ENCODE data around the gene FARP2. TPM values are rescaled to one million over a fixed set of nuclear protein-coding genes. Genes with fewer than 3 reads are reported as not detected.

Gene FARP2
- total RNA-seq, 1 experiment from 2014 or later = 37.2 TPM

- CTCF ChIA-PET = no interaction called here
- Histone ChIP-seq H3K36me3 (ENCODE audit: control insufficient read depth, insufficient read depth, low read length) (no peaks in the 10 kb centered on the region), H3K4me3 (ENCODE audit: low read depth, low read length) (no peak overlapping the region), H3K27me3 (replicated peaks; ENCODE audit: control insufficient read depth, insufficient read depth, low read length) (no peaks in the 10 kb centered on the region), H3K9me3 (no peaks in the 10 kb centered on the region), H3K4me1 (no peaks in the 10 kb centered on the region)
- no peaks in the 10 kb centered on the region for H3K27me3 Mint-ChIP-seq (ENCODE audit: insufficient read depth, unreplicated experiment)
- H3K4me1 Mint-ChIP-seq (ENCODE audit: low read depth, unreplicated experiment) = peaks cover 17% of the 10 kb centered on the region
- H3K27ac Mint-ChIP-seq (ENCODE audit: unreplicated experiment) = no peak overlapping the region
- no peaks in the 10 kb centered on the region for H3K9me3 Mint-ChIP-seq (ENCODE audit: unreplicated experiment)
- POLR2A ChIA-PET = no interaction called here
- DNase-seq = no peak
- peaks cover 60% of the 10 kb centered on the region for H3K36me3 Mint-ChIP-seq (ENCODE audit: insufficient read depth, unreplicated experiment)
- TF ChIP-seq CTCF (IDR thresholded peaks at IDR 0.05; ENCODE audit: insufficient read depth in 1 of 2, low read depth in 1 of 2, low read length in 1 of 2, severe bottlenecking in 1 of 2, unreplicated experiment in 1 of 2) = no peak
- no TSS peak for BruUV-seq (replicated peaks)
- intact Hi-C loops (cut with micrococcal nuclease; ENCODE audit: unreplicated experiment) = no loop called here
- no peak overlapping the region for H3K4me3 Mint-ChIP-seq (ENCODE audit: unreplicated experiment)
Observed at GRCh38 chr2:241325257-241325656, 30.8 kb upstream of the FARP2 start.

GRCh38 chr2:241329669-241330615, 26.1 kb upstream of the FARP2 start:
- CTCF ChIA-PET = no interaction called here
- H3K4me1 Mint-ChIP-seq (ENCODE audit: low read depth, unreplicated experiment) = no peaks in the 10 kb centered on the region
- POLR2A ChIA-PET = interaction anchor here (1.1 kb wide), 1 partner anchor 9 kb away, joined by 3 read pairs; no protein-coding TSS in a partner anchor
- intact Hi-C loops (cut with micrococcal nuclease; ENCODE audit: unreplicated experiment) = no loop called here
- TF ChIP-seq CTCF (IDR thresholded peaks at IDR 0.05; ENCODE audit: insufficient read depth in 1 of 2, low read depth in 1 of 2, low read length in 1 of 2, severe bottlenecking in 1 of 2, unreplicated experiment in 1 of 2) = no peak
- H3K36me3 Mint-ChIP-seq (ENCODE audit: insufficient read depth, unreplicated experiment) = peaks cover 51% of the 10 kb centered on the region
- no peak overlapping the region for H3K27ac Mint-ChIP-seq (ENCODE audit: unreplicated experiment)
- no peaks in the 10 kb centered on the region for H3K27me3 ChIP-seq (replicated peaks; ENCODE audit: control insufficient read depth, insufficient read depth, low read length)
- no peak overlapping the region for H3K4me3 ChIP-seq (ENCODE audit: low read depth, low read length)
- H3K4me3 Mint-ChIP-seq (ENCODE audit: unreplicated experiment) = no peak overlapping the region
- no TSS peak for BruUV-seq (replicated peaks)
- no peaks in the 10 kb centered on the region for H3K9me3 Mint-ChIP-seq (ENCODE audit: unreplicated experiment)
- DNase-seq = no peak
- H3K27me3 Mint-ChIP-seq (ENCODE audit: insufficient read depth, unreplicated experiment) = no peaks in the 10 kb centered on the region
- H3K4me1 ChIP-seq = no peaks in the 10 kb centered on the region
- H3K9me3 ChIP-seq = no peaks in the 10 kb centered on the region
- no peaks in the 10 kb centered on the region for H3K36me3 ChIP-seq (ENCODE audit: control insufficient read depth, insufficient read depth, low read length)

DNA sequence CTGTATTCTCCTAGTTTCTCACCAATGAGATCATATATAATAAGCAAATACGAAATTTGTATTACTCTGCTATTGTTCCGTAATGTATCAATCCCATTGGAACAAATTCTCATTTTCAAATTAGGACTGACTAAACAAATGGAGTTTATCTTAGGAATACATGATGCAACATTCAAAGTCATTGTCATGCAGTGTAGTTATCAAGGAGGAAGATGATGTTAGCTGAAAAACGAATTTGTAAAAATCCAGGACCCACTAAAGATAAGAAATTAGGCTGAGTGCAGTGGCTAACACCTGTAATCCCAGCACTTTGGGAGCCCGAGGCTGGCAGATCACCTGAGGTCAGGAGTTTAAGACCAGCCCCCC, 25.5 kb upstream of the FARP2 start:
- Histone ChIP-seq H3K4me3 (ENCODE audit: low read depth, low read length) (no peak overlapping the region), H3K36me3 (ENCODE audit: control insufficient read depth, insufficient read depth, low read length) (no peaks in the 10 kb centered on the region), H3K9me3 (no peaks in the 10 kb centered on the region), H3K4me1 (no peaks in the 10 kb centered on the region), H3K27me3 (replicated peaks; ENCODE audit: control insufficient read depth, insufficient read depth, low read length) (no peaks in the 10 kb centered on the region)
- H3K36me3 Mint-ChIP-seq (ENCODE audit: insufficient read depth, unreplicated experiment) = peaks cover 47% of the 10 kb centered on the region
- no peak for TF ChIP-seq CTCF (IDR thresholded peaks at IDR 0.05; ENCODE audit: insufficient read depth in 1 of 2, low read depth in 1 of 2, low read length in 1 of 2, severe bottlenecking in 1 of 2, unreplicated experiment in 1 of 2)
- intact Hi-C loops (cut with micrococcal nuclease; ENCODE audit: unreplicated experiment) = no loop called here
- ChIA-PET CTCF (no interaction called here), POLR2A (interaction anchor here (1.1 kb wide), 1 partner anchor 10 kb away, joined by 3 read pairs; no protein-coding TSS in a partner anchor)
- no TSS peak for BruUV-seq (replicated peaks)
- H3K4me1 Mint-ChIP-seq (ENCODE audit: low read depth, unreplicated experiment) = no peaks in the 10 kb centered on the region
- H3K27ac Mint-ChIP-seq (ENCODE audit: unreplicated experiment) = no peak overlapping the region
- no peak overlapping the region for H3K4me3 Mint-ChIP-seq (ENCODE audit: unreplicated experiment)
- no peak for DNase-seq
- no peaks in the 10 kb centered on the region for H3K9me3 Mint-ChIP-seq (ENCODE audit: unreplicated experiment)
- H3K27me3 Mint-ChIP-seq (ENCODE audit: insufficient read depth, unreplicated experiment) = no peaks in the 10 kb centered on the region

All from Caco-2 (cell line).